Kidney (tissue), 14 donors: ENCODE results near the gene MAGEB16. TPM values are rescaled to one million over a fixed set of nuclear protein-coding genes. Genes with fewer than 3 reads are reported as not detected.
A peak's percentile ranks its signal among the peaks of the same experiment; 100 is the strongest.

Source experiments
- DNase-seq, 5 donors: peaks; one replicate each; pipeline ENCODE4 v3.0.0-alpha.2; 2013 to 2020
- FAIRE-seq: peaks from 2 replicates; lab custom pipeline; 2012; peaks lifted over from hg19 to GRCh38; lab: Jason Lieb, UNC
- H3K27ac ChIP-seq, 2 donors: one replicate each; pipeline ENCODE4 v1.7.0; 2013; ENCODE audit warnings: low read depth in 2 of 2, low read length in 2 of 2, inconsistent platforms in 1 of 2
- H3K27me3 ChIP-seq: one replicate; pipeline ENCODE4 v1.7.1; 2013; ENCODE audit warnings: low read length, inconsistent platforms; ENCODE audit not compliant: control insufficient read depth, insufficient read depth
- H3K36me3 ChIP-seq, 3 donors: one replicate each; pipeline versions ENCODE4 v1.7.0 to v1.7.1; 2013; ENCODE audit warnings: low read length in 3 of 3, control low read depth in 1 of 3, inconsistent platforms in 1 of 3; ENCODE audit not compliant: insufficient read depth in 3 of 3, control insufficient read depth in 2 of 3
- H3K4me1 ChIP-seq, 3 donors: one replicate each; pipeline versions ENCODE4 v1.7.0 to v1.7.1; 2013; ENCODE audit warnings: low read length in 3 of 3, inconsistent platforms in 1 of 3, low read depth in 1 of 3; ENCODE audit not compliant: control insufficient read depth in 2 of 3, insufficient read depth in 2 of 3
- H3K4me3 ChIP-seq, 3 donors: one replicate each; pipeline versions ENCODE4 v1.7.0 to v1.8.1; 2013; ENCODE audit warnings: low read length in 3 of 3, control low read depth in 1 of 3, inconsistent platforms in 1 of 3
- H3K9ac ChIP-seq, 3 donors: one replicate each; pipeline versions ENCODE4 v1.7.0 to v1.7.1; 2013; ENCODE audit warnings: low read length in 3 of 3, control low read depth in 1 of 3, inconsistent platforms in 1 of 3
- H3K9me3 ChIP-seq, 3 donors: one replicate each; pipeline versions ENCODE4 v1.7.0 to v1.7.1; 2013; ENCODE audit warnings: low read length in 3 of 3, control low read depth in 1 of 3, inconsistent platforms in 1 of 3; ENCODE audit not compliant: control insufficient read depth in 2 of 3, insufficient read depth in 1 of 3
- CTCF ChIP-seq: IDR thresholded peaks from 3 replicates; pipeline ENCODE4 v1.5.1; 2012; ENCODE audit warnings: mild to moderate bottlenecking, moderate library complexity, borderline replicate concordance; ENCODE audit not compliant: insufficient read depth; ENCODE audit errors: extremely low read depth
- intact Hi-C: fragments of 100-400 bp; cut with DNase I; formaldehyde crosslinking; loops from one replicate; pipeline ENCODE4 v1.11.1; 2022
- polyA plus RNA-seq: library from polyadenylated mRNA; stranded (reverse); fragments of 350-450 nt; fragmentation: Illumina TruSeq; extraction: RNeasy Lipid Tissue Mini Kit (QIAGEN cat#74804); gene quantifications from one replicate; pipeline ENCODE4 v1.2.3, GENCODE V29; 2014; ENCODE audit warnings: low read depth, low replicate concordance; ENCODE audit not compliant: insufficient read depth
- total RNA-seq: library from RNA; stranded (reverse); fragmentation: NEBNext Ultra II Directional; extraction: Animal tissue kit (Norgen Biotek cat#: 25700); gene quantifications from one replicate; pipeline ENCODE4 v1.2.1, GENCODE V29; 2021
- donor health status: control.
- donor health status: control.
- donor health status: control.
- donor health status: control.
- donor health status: control.
- donor health status: DM: yes; HTN: yes; CAD: no.
- donor health status: Normal renal cell carcinoma (clear cell type).

The MAGEB16 gene
- total and polyA plus RNA-seq, 2 donors from 2014 or later: not detected

DNA sequence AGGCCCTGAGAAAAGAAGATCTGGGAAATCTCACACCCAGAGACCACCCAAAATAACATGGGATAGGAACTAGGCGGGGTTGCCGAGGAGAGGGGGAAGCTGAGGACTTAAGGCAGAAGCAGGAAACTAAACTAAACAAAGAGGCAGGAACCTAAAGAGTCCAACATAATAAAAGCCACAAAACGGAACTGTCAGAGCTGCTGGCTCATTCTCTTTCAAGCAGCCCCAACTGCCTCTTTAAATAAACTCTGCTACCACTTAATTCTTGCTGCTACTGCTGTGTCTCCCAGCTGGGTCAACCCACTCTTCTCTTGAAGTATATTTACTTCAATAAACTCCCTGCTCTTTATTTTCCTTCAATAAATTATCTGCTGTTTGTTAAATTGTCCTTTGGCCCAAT, 44.5 kb downstream of the MAGEB16 start:
- no peak overlapping the region for H3K27ac ChIP-seq
- DNase-seq (peak in 1 of 5 donors; percentile 11), FAIRE-seq (no peak)
- intact Hi-C loops: no loop called here
- TF ChIP-seq CTCF: no peak
- H3K36me3 ChIP-seq: no peaks in the 10 kb centered on the region
- no peak overlapping the region for H3K4me3 ChIP-seq
- no peak overlapping the region for H3K9ac ChIP-seq
- no peaks in the 10 kb centered on the region for H3K4me1 ChIP-seq
- no peaks in the 10 kb centered on the region for H3K9me3 ChIP-seq
- no peaks in the 10 kb centered on the region for H3K27me3 ChIP-seq

- Histone ChIP-seq H3K4me1 (no peaks in the 10 kb centered on the region), H3K4me3 (no peak overlapping the region), H3K36me3 (no peaks in the 10 kb centered on the region), H3K27me3 (no peaks in the 10 kb centered on the region), H3K9me3 (no peaks in the 10 kb centered on the region), H3K27ac (no peak overlapping the region), H3K9ac (no peak overlapping the region)
- intact Hi-C loops: no loop called here
- no peak for TF ChIP-seq CTCF
- DNase-seq: no peak
- FAIRE-seq: no peak
Measured at GRCh38 chrX:35847736-35848135, 49.6 kb downstream of the MAGEB16 start.

Other genes starting within 250 kb of the MAGEB16 start
- 1.4 TPM for gene CFAP47, start 121.4 kb downstream of the MAGEB16 start, total RNA-seq
- gene CFAP47, start 121.4 kb downstream of the MAGEB16 start, polyA plus RNA-seq: not detected